Neural progenitor cell (in vitro differentiated cells): ENCODE results near the gene PSPN.

Experiments used
- CTCF ChIP-seq: fragments of 200-600 bp; sonication (generic); IDR thresholded peaks from 2 replicates; pipeline ENCODE4 v1.5.1; 2017; ENCODE audit warnings: antibody characterized with exemption, mild to moderate bottlenecking
- EZH2 ChIP-seq: fragments of 200-600 bp; sonication (generic); IDR thresholded peaks from 2 replicates; pipeline ENCODE4 v1.6.1; 2017; ENCODE audit warnings: antibody characterized with exemption, mild to moderate bottlenecking, moderate library complexity

GRCh38 chr19:6359568-6360341, 16.0 kb downstream of the PSPN start:
- TF ChIP-seq CTCF = no peak
- TF ChIP-seq EZH2 = no peak
